Fibroblast of lung (primary cell): ENCODE results near the gene RAPGEF3. TPM values are rescaled to one million over a fixed set of nuclear protein-coding genes. Genes with fewer than 3 reads are reported as not detected.

Source experiments
- DNase-seq, 2 donors: peaks; one replicate each; pipeline versions ENCODE4 v3.0.0 to v3.0.0-alpha.2; 2010; ENCODE audit warnings: low read depth in 2 of 2
- H2AFZ ChIP-seq: 2 replicates; pipeline ENCODE4 v1.5.1; 2012; ENCODE audit warnings: low read length, control low read depth, inconsistent platforms
- H3K27ac ChIP-seq: 2 replicates; pipeline ENCODE4 v1.5.1; 2011; ENCODE audit warnings: low read length, control low read depth; ENCODE audit not compliant: insufficient read depth
- H3K27me3 ChIP-seq: 2 replicates; pipeline ENCODE4 v1.5.1; 2011; ENCODE audit warnings: mild to moderate bottlenecking, low read length; ENCODE audit not compliant: control insufficient read depth, insufficient read depth
- H3K36me3 ChIP-seq: 2 replicates; pipeline ENCODE4 v1.5.1; 2011; ENCODE audit warnings: low read length; ENCODE audit not compliant: control insufficient read depth, insufficient read depth
- H3K4me1 ChIP-seq: 2 replicates; pipeline ENCODE4 v1.5.1; 2011; ENCODE audit warnings: low read length; ENCODE audit not compliant: control insufficient read depth, insufficient read depth; ENCODE audit errors: extremely low read depth
- H3K4me2 ChIP-seq: 2 replicates; pipeline ENCODE4 v1.5.1; 2011; ENCODE audit warnings: low read length, control low read depth; ENCODE audit not compliant: insufficient read depth; ENCODE audit errors: extremely low read depth
- H3K4me3 ChIP-seq, 4 experiments: fragments of 200-600 bp in 1 of 4; sonication (generic) in 1 of 4; replicated peaks in 1 of 4; 2 replicates each; pipeline ENCODE4 v1.5.1; 2011 to 2016; ENCODE audit warnings: low read length in 4 of 4, low read depth in 3 of 4, mild to moderate bottlenecking in 3 of 4, control low read depth in 2 of 4, inconsistent platforms in 1 of 4, mixed read lengths in 1 of 4; ENCODE audit not compliant: insufficient read depth in 1 of 4; ENCODE audit errors: control extremely low read depth in 1 of 4
- H3K79me2 ChIP-seq: 2 replicates; pipeline ENCODE4 v1.5.1; 2012; ENCODE audit warnings: mild to moderate bottlenecking, low read length, inconsistent platforms; ENCODE audit not compliant: control insufficient read depth, insufficient read depth
- H3K9ac ChIP-seq: 2 replicates; pipeline ENCODE4 v1.5.1; 2011; ENCODE audit warnings: mild to moderate bottlenecking, low read length, control low read depth; ENCODE audit not compliant: insufficient read depth
- H3K9me3 ChIP-seq: 2 replicates; pipeline ENCODE4 v1.5.1; 2012; ENCODE audit warnings: low read depth, low read length; ENCODE audit not compliant: control insufficient read depth, insufficient read depth
- H4K20me1 ChIP-seq: 2 replicates; pipeline ENCODE4 v1.5.1; 2011; ENCODE audit warnings: low read length; ENCODE audit not compliant: control insufficient read depth, insufficient read depth; ENCODE audit errors: extremely low read depth
- CTCF ChIP-seq, 2 donors: IDR thresholded peaks in 1 of 2; conservative IDR thresholded peaks in 1 of 2; 1 replicate in 1 of 2; 2 replicates in 1 of 2; pipeline ENCODE4 v1.5.1; 2011 to 2012; ENCODE audit warnings: low read length in 2 of 2, control low read depth in 1 of 2, inconsistent platforms in 1 of 2, low read depth in 1 of 2, mild to moderate bottlenecking in 1 of 2
- EZH2 ChIP-seq: IDR thresholded peaks from 2 replicates; pipeline ENCODE4 v1.5.1; 2012; ENCODE audit warnings: low read length, control low read depth, mild to moderate bottlenecking; ENCODE audit errors: missing control alignments
- polyA plus RNA-seq, 2 donors: library from polyadenylated mRNA; depleted of rRNA in 1 of 2; stranded (reverse) in 1 of 2; unstranded in 1 of 2; fragments of >200 nt; gene quantifications; 2 replicates each; pipeline ENCODE4 v1.2.1, GENCODE V29; 2011 to 2012; ENCODE audit warnings: missing spikeins in 1 of 2
- total RNA-seq: library from RNA; depleted of rRNA; stranded (reverse); fragments of >200 nt; gene quantifications from 2 replicates; pipeline ENCODE4 v1.2.1, GENCODE V29; 2014

Gene RAPGEF3
- total and polyA plus RNA-seq, 2 donors (not counting 1 experiment from before 2014, with no cell fraction given), result 0.83 to 2.8 TPM

DNA sequence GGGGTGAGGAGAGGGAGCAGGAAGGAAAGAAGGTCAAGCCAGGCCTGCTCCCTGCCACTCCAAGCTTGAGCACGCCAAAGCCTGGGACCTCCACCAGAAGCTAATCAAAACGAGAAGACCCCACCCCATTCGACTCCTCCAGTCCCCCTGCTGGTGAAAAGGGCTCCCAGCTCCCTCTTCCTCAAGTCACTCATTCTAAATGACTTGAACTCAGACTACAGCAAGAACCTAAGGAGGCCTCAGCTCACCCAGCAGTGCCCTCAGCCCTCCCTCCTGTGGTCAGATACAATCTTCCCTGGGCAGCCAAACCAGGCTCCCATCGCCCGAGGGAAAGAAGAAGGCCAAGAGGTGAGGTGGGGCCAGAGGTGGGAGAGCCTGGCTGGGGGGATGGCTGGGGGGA is 43.6 kb upstream of the RAPGEF3 start:
- no peaks in the 10 kb centered on the region for H4K20me1 ChIP-seq
- peaks cover 17% of the 10 kb centered on the region for H3K4me1 ChIP-seq

GRCh38 chr12:47801904-47802246 is 43.2 kb upstream of the RAPGEF3 start:
- no peaks in the 10 kb centered on the region for H4K20me1 ChIP-seq
- no peak overlapping the region for H3K4me3 ChIP-seq
- H3K27ac ChIP-seq, result no peak overlapping the region
- H3K9ac ChIP-seq, result no peak overlapping the region
- no peak overlapping the region for H3K4me2 ChIP-seq
- no peak overlapping the region for H2AFZ ChIP-seq
- peaks cover 17% of the 10 kb centered on the region for H3K4me1 ChIP-seq
- peaks cover 83% of the 10 kb centered on the region for H3K79me2 ChIP-seq
- no peaks in the 10 kb centered on the region for H3K9me3 ChIP-seq
- TF ChIP-seq EZH2 (no peak), CTCF (conservative IDR thresholded peaks at IDR 0.05 in 1 of 2, IDR thresholded peaks at IDR 0.05 in 1 of 2; ENCODE audit: low read depth in 1 of 2, low read length in 2 of 2) (no peak)
- no peak for DNase-seq
- H3K27me3 ChIP-seq, result no peaks in the 10 kb centered on the region
- H3K36me3 ChIP-seq, result peaks cover 18% of the 10 kb centered on the region

More for the DNA sequence above, 43.6 kb upstream of the RAPGEF3 start:
- peaks cover 87% of the 10 kb centered on the region for H3K79me2 ChIP-seq
- H3K4me3 ChIP-seq, result no peak overlapping the region
- H3K36me3 ChIP-seq, result peaks cover 13% of the 10 kb centered on the region
- H3K9ac ChIP-seq, result no peak overlapping the region
- no peak overlapping the region for H3K4me2 ChIP-seq
- no peak overlapping the region for H2AFZ ChIP-seq
- H3K9me3 ChIP-seq, result no peaks in the 10 kb centered on the region
- TF ChIP-seq EZH2 (no peak), CTCF (conservative IDR thresholded peaks at IDR 0.05 in 1 of 2, IDR thresholded peaks at IDR 0.05 in 1 of 2; ENCODE audit: low read depth in 1 of 2, low read length in 2 of 2) (peak; percentile 17 to 33)
- H3K27me3 ChIP-seq, result no peaks in the 10 kb centered on the region
- H3K27ac ChIP-seq, result no peak overlapping the region
- DNase-seq, result no peak

GRCh38 chr12:47801170-47801903 is 42.7 kb upstream of the RAPGEF3 start:
- Histone ChIP-seq H3K36me3 (peaks cover 20% of the 10 kb centered on the region), H3K9ac (no peak overlapping the region), H3K4me2 (no peak overlapping the region), H3K4me3 (no peak overlapping the region), H3K4me1 (peaks cover 17% of the 10 kb centered on the region), H3K27ac (no peak overlapping the region), H2AFZ (no peak overlapping the region), H3K27me3 (no peaks in the 10 kb centered on the region), H3K79me2 (peaks cover 78% of the 10 kb centered on the region), H4K20me1 (no peaks in the 10 kb centered on the region), H3K9me3 (no peaks in the 10 kb centered on the region)
- TF ChIP-seq CTCF (conservative IDR thresholded peaks at IDR 0.05 in 1 of 2, IDR thresholded peaks at IDR 0.05 in 1 of 2; ENCODE audit: low read depth in 1 of 2, low read length in 2 of 2), result peak; percentile 12 to 22
- no peak for TF ChIP-seq EZH2
- DNase-seq, result no peak
